Smooth muscle cell (in vitro differentiated cells): ENCODE measurements around the gene PPP1R16B. TPM values are rescaled to one million over a fixed set of nuclear protein-coding genes. Genes with fewer than 3 reads are reported as not detected.

ENCODE experiments used
- DNase-seq: peaks from one replicate; lab custom pipeline; 2025; ENCODE audit not compliant: unreplicated experiment; lab: John Stamatoyannopoulos, UW
- H2AFZ ChIP-seq: fragments of 200-600 bp; sonication (generic); 2 replicates; pipeline ENCODE4 v1.6.0; 2016; ENCODE audit warnings: antibody characterized with exemption, low read depth, mild to moderate bottlenecking
- H3F3A ChIP-seq: fragments of 200-600 bp; sonication (generic); 2 replicates; pipeline ENCODE4 v1.6.0; 2017; ENCODE audit warnings: antibody characterized with exemption, low read depth
- H3K27ac ChIP-seq: fragments of 200-600 bp; sonication (generic); 2 replicates; pipeline ENCODE4 v1.5.1; 2016; ENCODE audit warnings: low read depth, mild to moderate bottlenecking
- H3K27me3 ChIP-seq: fragments of 200-600 bp; sonication (generic); 2 replicates; pipeline ENCODE4 v1.6.1; 2016; ENCODE audit warnings: low read depth, mild to moderate bottlenecking
- H3K36me3 ChIP-seq: fragments of 200-600 bp; sonication (generic); 2 replicates; pipeline ENCODE4 v1.5.1; 2016; ENCODE audit warnings: low read depth
- H3K4me1 ChIP-seq: fragments of 200-600 bp; sonication (generic); 2 replicates; pipeline ENCODE4 v1.5.1; 2016; ENCODE audit warnings: low read depth
- H3K4me2 ChIP-seq: fragments of 200-600 bp; sonication (generic); 2 replicates; pipeline ENCODE4 v1.6.0; 2016; ENCODE audit warnings: mild to moderate bottlenecking
- H3K4me3 ChIP-seq: fragments of 200-600 bp; sonication (generic); 2 replicates; pipeline ENCODE4 v1.5.1; 2016; ENCODE audit warnings: mild to moderate bottlenecking
- H3K79me2 ChIP-seq: fragments of 200-600 bp; sonication (generic); 2 replicates; pipeline ENCODE4 v1.6.0; 2016; ENCODE audit warnings: low read depth, mild to moderate bottlenecking
- H3K9ac ChIP-seq: fragments of 200-600 bp; sonication (generic); 2 replicates; pipeline ENCODE4 v1.6.0; 2016; ENCODE audit warnings: low read depth
- H3K9me3 ChIP-seq: fragments of 200-600 bp; sonication (generic); replicated peaks from 2 replicates; pipeline ENCODE4 v1.5.1; 2016; ENCODE audit warnings: low read depth
- H4K20me1 ChIP-seq: fragments of 200-600 bp; sonication (generic); 2 replicates; pipeline ENCODE4 v1.6.0; 2016; ENCODE audit warnings: low read depth
- WGBS: methylation state at CpG from one replicate; pipeline ENCODE4 v1.1.7; 2016; ENCODE audit warnings: low lambda C conversion rate; 5-methylcytosine and 5-hydroxymethylcytosine counted together
- polyA plus RNA-seq: library from polyadenylated mRNA; unstranded; fragments of >200 nt; fragmentation: Nextera tagmentation; extraction: Ambion mirVana; gene quantifications from 2 replicates; pipeline ENCODE4 v1.2.1, GENCODE V29; 2016
- total RNA-seq: library from RNA; depleted of rRNA; stranded (reverse); fragments of >200 nt; gene quantifications from 2 replicates; pipeline ENCODE4 v1.2.3, GENCODE V29; 2014
- TF ChIP-seq, protein P1 (sequence below): fragments of 200-600 bp; sonication (generic); IDR thresholded peaks from 2 replicates; pipeline ENCODE4 v1.5.1; 2017; ENCODE audit warnings: borderline replicate concordance, mild to moderate bottlenecking, antibody characterized with exemption; ENCODE audit not compliant: insufficient read depth, poor library complexity, severe bottlenecking

PPP1R16B gene
- total and polyA plus RNA-seq, 2 experiments from 2014 or later: not detected

DNA sequence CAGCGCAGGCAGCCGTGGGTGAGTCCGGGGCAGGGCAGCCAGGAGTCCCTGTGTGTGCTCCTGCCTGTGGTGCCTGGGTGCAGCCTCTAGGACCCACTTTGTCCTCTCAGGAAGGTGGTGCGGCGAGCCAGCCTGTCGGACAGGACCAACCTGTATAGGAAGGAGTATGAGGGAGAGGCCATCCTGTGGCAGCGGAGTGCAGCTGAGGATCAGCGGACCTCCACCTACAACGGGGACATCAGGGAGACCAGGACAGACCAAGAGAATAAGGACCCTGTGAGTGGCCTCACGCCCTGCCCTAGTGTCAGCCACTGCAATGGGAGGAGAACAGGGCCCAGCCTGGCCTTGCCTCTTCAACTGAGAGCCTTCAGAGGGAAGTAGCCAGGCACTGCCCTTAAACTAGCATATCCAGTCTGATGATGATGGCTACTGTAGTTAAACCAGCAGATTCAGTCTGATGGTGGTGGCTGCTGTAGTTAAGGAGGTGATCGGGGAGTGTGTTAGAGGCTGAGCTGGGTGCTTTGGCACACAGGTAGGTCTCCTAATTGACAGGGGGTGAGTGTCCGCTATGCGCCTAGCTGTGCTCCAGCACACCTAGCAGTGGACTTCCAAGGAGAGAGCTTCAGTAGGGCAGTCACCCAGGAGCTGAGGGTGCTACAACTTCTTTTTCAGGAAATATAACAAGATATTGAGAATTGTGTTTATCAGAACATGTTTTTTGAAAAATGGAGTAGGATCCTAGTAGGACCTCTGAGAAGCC, 102.6 kb downstream of the PPP1R16B start:
- H3K79me2 ChIP-seq: no peaks in the 10 kb centered on the region
- WGBS: 90% methylated on average over 13 of the region's 13 CpGs
- TF ChIP-seq, protein P1, sequence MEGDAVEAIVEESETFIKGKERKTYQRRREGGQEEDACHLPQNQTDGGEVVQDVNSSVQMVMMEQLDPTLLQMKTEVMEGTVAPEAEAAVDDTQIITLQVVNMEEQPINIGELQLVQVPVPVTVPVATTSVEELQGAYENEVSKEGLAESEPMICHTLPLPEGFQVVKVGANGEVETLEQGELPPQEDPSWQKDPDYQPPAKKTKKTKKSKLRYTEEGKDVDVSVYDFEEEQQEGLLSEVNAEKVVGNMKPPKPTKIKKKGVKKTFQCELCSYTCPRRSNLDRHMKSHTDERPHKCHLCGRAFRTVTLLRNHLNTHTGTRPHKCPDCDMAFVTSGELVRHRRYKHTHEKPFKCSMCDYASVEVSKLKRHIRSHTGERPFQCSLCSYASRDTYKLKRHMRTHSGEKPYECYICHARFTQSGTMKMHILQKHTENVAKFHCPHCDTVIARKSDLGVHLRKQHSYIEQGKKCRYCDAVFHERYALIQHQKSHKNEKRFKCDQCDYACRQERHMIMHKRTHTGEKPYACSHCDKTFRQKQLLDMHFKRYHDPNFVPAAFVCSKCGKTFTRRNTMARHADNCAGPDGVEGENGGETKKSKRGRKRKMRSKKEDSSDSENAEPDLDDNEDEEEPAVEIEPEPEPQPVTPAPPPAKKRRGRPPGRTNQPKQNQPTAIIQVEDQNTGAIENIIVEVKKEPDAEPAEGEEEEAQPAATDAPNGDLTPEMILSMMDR: no peak
- no peaks in the 10 kb centered on the region for H3K9me3 ChIP-seq
- no peak overlapping the region for H3K4me3 ChIP-seq
- H3K4me1 ChIP-seq: no peaks in the 10 kb centered on the region
- no peak overlapping the region for H3K27ac ChIP-seq
- H3F3A ChIP-seq: no peaks in the 10 kb centered on the region
- no peak overlapping the region for H3K4me2 ChIP-seq
- no peaks in the 10 kb centered on the region for H3K27me3 ChIP-seq
- DNase-seq: no peak
- H3K9ac ChIP-seq: no peak overlapping the region
- no peak overlapping the region for H2AFZ ChIP-seq
- no peaks in the 10 kb centered on the region for H4K20me1 ChIP-seq
- H3K36me3 ChIP-seq: no peaks in the 10 kb centered on the region

DNA sequence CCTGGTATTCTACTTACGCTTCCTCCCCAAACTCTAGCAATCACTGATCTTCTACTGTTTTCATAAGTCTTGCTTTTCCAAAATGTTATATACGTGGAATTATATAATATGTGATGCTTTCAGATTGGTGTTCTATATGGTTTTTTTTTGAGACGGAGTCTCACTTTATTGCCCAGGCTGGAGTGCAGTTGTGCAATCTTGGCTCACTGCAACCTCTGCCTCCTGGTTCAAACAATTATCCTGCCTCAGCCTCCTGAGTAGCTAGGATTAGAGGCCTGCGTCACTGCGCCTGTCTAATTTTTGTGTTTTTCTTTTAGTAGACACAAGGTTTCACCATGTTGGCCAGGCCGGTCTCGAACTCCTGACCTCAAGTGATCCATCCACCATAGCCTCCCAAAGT, 109.9 kb downstream of the PPP1R16B start:
- H3K27me3 ChIP-seq: peaks cover 15% of the 10 kb centered on the region
- no peak overlapping the region for H3K4me3 ChIP-seq
- H3K36me3 ChIP-seq: no peaks in the 10 kb centered on the region
- no peaks in the 10 kb centered on the region for H3K4me1 ChIP-seq
- no peaks in the 10 kb centered on the region for H3K79me2 ChIP-seq
- DNase-seq: no peak
- no peaks in the 10 kb centered on the region for H4K20me1 ChIP-seq
- H2AFZ ChIP-seq: no peak overlapping the region
- no peaks in the 10 kb centered on the region for H3F3A ChIP-seq
- WGBS: 98% methylated on average over 7 of the region's 7 CpGs
- no peaks in the 10 kb centered on the region for H3K9me3 ChIP-seq
- no peak overlapping the region for H3K27ac ChIP-seq
- no peak overlapping the region for H3K9ac ChIP-seq
- H3K4me2 ChIP-seq: no peak overlapping the region
- TF ChIP-seq, protein P1: no peak

DNA sequence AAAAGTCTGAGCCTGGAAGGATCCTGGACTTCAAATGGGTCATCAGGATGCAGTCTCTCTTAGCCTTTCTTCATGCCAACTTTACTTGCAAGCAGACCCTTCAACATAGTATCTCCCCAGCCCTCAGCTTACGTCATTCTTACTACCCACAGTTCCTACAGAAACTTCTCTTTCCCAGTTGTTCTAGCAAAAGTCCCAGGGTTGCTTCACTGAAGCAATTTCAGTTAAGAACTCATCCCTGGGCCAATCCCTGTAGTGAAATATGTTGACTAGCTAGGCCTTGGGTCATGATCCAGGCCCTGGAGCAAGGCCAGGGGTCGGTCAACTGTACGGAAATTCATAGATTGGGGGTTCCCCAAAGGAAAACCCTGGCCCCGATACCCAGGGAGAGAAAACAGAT, 112.2 kb downstream of the PPP1R16B start:
- DNase-seq: no peak
- Histone ChIP-seq H3F3A (no peaks in the 10 kb centered on the region), H3K4me1 (no peaks in the 10 kb centered on the region), H2AFZ (no peak overlapping the region), H3K4me2 (no peak overlapping the region), H3K27ac (no peak overlapping the region), H3K4me3 (no peak overlapping the region), H3K9me3 (no peaks in the 10 kb centered on the region), H3K36me3 (no peaks in the 10 kb centered on the region), H4K20me1 (no peaks in the 10 kb centered on the region), H3K9ac (no peak overlapping the region), H3K79me2 (no peaks in the 10 kb centered on the region), H3K27me3 (peaks cover 34% of the 10 kb centered on the region)
- TF ChIP-seq, protein P1: no peak
- 92% methylated on average over 4 of the region's 4 CpGs for WGBS

DNA sequence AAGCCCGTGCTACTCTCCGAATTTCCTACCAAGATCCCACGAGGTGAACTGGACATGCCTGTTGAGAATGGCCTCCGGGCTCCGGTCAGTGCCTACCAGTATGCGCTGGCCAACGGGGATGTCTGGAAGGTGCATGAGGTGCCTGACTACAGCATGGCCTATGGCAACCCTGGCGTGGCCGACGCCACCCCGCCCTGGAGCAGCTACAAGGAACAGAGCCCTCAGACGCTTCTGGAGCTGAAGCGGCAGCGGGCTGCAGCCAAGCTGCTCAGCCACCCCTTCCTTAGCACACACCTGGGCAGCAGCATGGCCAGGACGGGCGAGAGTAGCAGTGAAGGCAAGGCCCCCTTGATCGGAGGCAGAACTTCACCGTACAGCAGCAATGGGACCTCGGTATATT, 112.7 kb downstream of the PPP1R16B start:
- no peak overlapping the region for H3K4me2 ChIP-seq
- peaks cover 34% of the 10 kb centered on the region for H3K27me3 ChIP-seq
- H3K4me1 ChIP-seq: no peaks in the 10 kb centered on the region
- TF ChIP-seq, protein P1: no peak
- no peak overlapping the region for H3K9ac ChIP-seq
- 94% methylated on average over 19 of the region's 19 CpGs for WGBS
- no peak overlapping the region for H2AFZ ChIP-seq
- no peaks in the 10 kb centered on the region for H3K79me2 ChIP-seq
- H4K20me1 ChIP-seq: no peaks in the 10 kb centered on the region
- no peak overlapping the region for H3K27ac ChIP-seq
- no peaks in the 10 kb centered on the region for H3K36me3 ChIP-seq
- DNase-seq: no peak
- H3K9me3 ChIP-seq: no peaks in the 10 kb centered on the region
- H3F3A ChIP-seq: no peaks in the 10 kb centered on the region
- no peak overlapping the region for H3K4me3 ChIP-seq
